NCI-H2081 treated with DMSO at 0.1 percent for 48 hours (cell line): ENCODE data around the gene SELL.
"Not testable (repeated sequence)": the region's sequence is repeated elsewhere in the genome, so short reads cannot be mapped to it uniquely, and the experiment has no call there.

Experiments used
- DNase-seq: peaks from one replicate; lab custom pipeline; 2025; lab: John Stamatoyannopoulos, UW

Gene SELL

GRCh38 chr1:169704797-169705196, 6.6 kb downstream of the SELL start:
- DNase-seq = no peak

GRCh38 chr1:169701261-169702005, 10.0 kb downstream of the SELL start:
- no peak for DNase-seq

- no peak for DNase-seq
These were observed 11.7 kb downstream of the SELL start for GRCh38 chr1:169699707-169700106.

- DNase-seq = no peak
These were observed 12.4 kb downstream of the SELL start for GRCh38 chr1:169698976-169699375.

- DNase-seq = no peak
These were observed 13.7 kb downstream of the SELL start for GRCh38 chr1:169697755-169698154.

GRCh38 chr1:169696273-169697100, 14.9 kb downstream of the SELL start:
- no peak for DNase-seq

GRCh38 chr1:169694304-169695075, 16.9 kb downstream of the SELL start:
- no peak for DNase-seq

- DNase-seq = no peak
These were observed 18.5 kb downstream of the SELL start for GRCh38 chr1:169692756-169693460.

GRCh38 chr1:169690489-169690888, 20.9 kb downstream of the SELL start:
- no peak for DNase-seq

- DNase-seq = no peak
These were observed 22.0 kb downstream of the SELL start for GRCh38 chr1:169689395-169689794.

- DNase-seq = not testable (repeated sequence)
These were observed 23.0 kb downstream of the SELL start for GRCh38 chr1:169688377-169688776.

- no peak for DNase-seq
These were observed 27.8 kb downstream of the SELL start for GRCh38 chr1:169683661-169684060.

GRCh38 chr1:169683168-169683567, 28.3 kb downstream of the SELL start:
- DNase-seq = not testable (repeated sequence)

GRCh38 chr1:169682071-169682470, 29.3 kb downstream of the SELL start:
- DNase-seq = no peak

- DNase-seq = no peak
These were observed 30.3 kb downstream of the SELL start for GRCh38 chr1:169681140-169681539.

- no peak for DNase-seq
These were observed 30.9 kb downstream of the SELL start for GRCh38 chr1:169680377-169681019.

- DNase-seq = no peak
These were observed 31.7 kb downstream of the SELL start for GRCh38 chr1:169679692-169680091.

GRCh38 chr1:169676001-169676400, 35.4 kb downstream of the SELL start:
- DNase-seq = no peak

- DNase-seq = no peak
These were observed 40.6 kb downstream of the SELL start for GRCh38 chr1:169670836-169671235.

- not testable (repeated sequence) for DNase-seq
These were observed 41.2 kb downstream of the SELL start for GRCh38 chr1:169670244-169670643.
